GM11168 (cell line): ENCODE measurements around the gene RANGRF.
"Not testable (repeated sequence)": the region's sequence is repeated elsewhere in the genome, so short reads cannot be mapped to it uniquely, and the experiment has no call there.

ENCODE experiments used
- in situ Hi-C: fragments of 300-500 bp; cut with MboI; formaldehyde crosslinking; loops from one replicate; pipeline ENCODE4 v1.12.0; 2022; ENCODE audit warnings: low sequenced_read_pairs; ENCODE audit not compliant: unreplicated experiment

Gene RANGRF

GRCh38 chr17:8288336-8289102 is at the start of gene RANGRF:
RANGRF (plus strand) TSS chr17:8288670; CDS start chr17:8288789, 119 bp downstream.
- in situ Hi-C loops: no loop called here

GRCh38 chr17:8243827-8244226 is 44.6 kb upstream of the RANGRF start:
- in situ Hi-C loops: no loop called here

- in situ Hi-C loops: no loop called here
Observed at GRCh38 chr17:8244768-8245167, 43.7 kb upstream of the RANGRF start.

GRCh38 chr17:8248751-8249607 is 39.5 kb upstream of the RANGRF start, which contains the start of gene PFAS:
PFAS (plus strand) TSS chr17:8249289; CDS start chr17:8253938, 4,649 bp downstream.
- in situ Hi-C loops: no loop called here

- in situ Hi-C loops: no loop called here
Observed at GRCh38 chr17:8249621-8250500, 38.6 kb upstream of the RANGRF start.

- in situ Hi-C loops: not testable (repeated sequence)
Observed at GRCh38 chr17:8251411-8251810, 37.1 kb upstream of the RANGRF start.

GRCh38 chr17:8253801-8254200 is 34.7 kb upstream of the RANGRF start:
- in situ Hi-C loops: no loop called here

GRCh38 chr17:8254881-8255280 is 33.6 kb upstream of the RANGRF start:
- in situ Hi-C loops: no loop called here

- in situ Hi-C loops: no loop called here
Observed at GRCh38 chr17:8255499-8255898, 33.0 kb upstream of the RANGRF start.

- in situ Hi-C loops: no loop called here
Observed at GRCh38 chr17:8256291-8256690, 32.2 kb upstream of the RANGRF start.

GRCh38 chr17:8256691-8257090 is 31.8 kb upstream of the RANGRF start:
- in situ Hi-C loops: no loop called here

GRCh38 chr17:8257801-8258200 is 30.7 kb upstream of the RANGRF start:
- in situ Hi-C loops: no loop called here

- in situ Hi-C loops: no loop called here
Observed at GRCh38 chr17:8264320-8264719, 24.1 kb upstream of the RANGRF start.

- in situ Hi-C loops: no loop called here
Observed at GRCh38 chr17:8264836-8265542, 23.5 kb upstream of the RANGRF start.

GRCh38 chr17:8266648-8267479 is 21.6 kb upstream of the RANGRF start:
- in situ Hi-C loops: no loop called here

- in situ Hi-C loops: no loop called here
Observed at GRCh38 chr17:8267480-8268147, 20.9 kb upstream of the RANGRF start.

- in situ Hi-C loops: no loop called here
Observed at GRCh38 chr17:8268550-8269298, 19.7 kb upstream of the RANGRF start.

- in situ Hi-C loops: no loop called here
Observed at GRCh38 chr17:8272421-8272820, 16.0 kb upstream of the RANGRF start.
